ENCODE data around the gene RPL37. TPM values are rescaled to one million over a fixed set of nuclear protein-coding genes. Genes with fewer than 3 reads are reported as not detected.
"Not testable (repeated sequence)": the region's sequence is repeated elsewhere in the genome, so short reads cannot be mapped to it uniquely, and the experiment has no call there.

The RPL37 gene
- total RNA-seq = 1,544 and 2,625 TPM in 2 replicates

DNA sequence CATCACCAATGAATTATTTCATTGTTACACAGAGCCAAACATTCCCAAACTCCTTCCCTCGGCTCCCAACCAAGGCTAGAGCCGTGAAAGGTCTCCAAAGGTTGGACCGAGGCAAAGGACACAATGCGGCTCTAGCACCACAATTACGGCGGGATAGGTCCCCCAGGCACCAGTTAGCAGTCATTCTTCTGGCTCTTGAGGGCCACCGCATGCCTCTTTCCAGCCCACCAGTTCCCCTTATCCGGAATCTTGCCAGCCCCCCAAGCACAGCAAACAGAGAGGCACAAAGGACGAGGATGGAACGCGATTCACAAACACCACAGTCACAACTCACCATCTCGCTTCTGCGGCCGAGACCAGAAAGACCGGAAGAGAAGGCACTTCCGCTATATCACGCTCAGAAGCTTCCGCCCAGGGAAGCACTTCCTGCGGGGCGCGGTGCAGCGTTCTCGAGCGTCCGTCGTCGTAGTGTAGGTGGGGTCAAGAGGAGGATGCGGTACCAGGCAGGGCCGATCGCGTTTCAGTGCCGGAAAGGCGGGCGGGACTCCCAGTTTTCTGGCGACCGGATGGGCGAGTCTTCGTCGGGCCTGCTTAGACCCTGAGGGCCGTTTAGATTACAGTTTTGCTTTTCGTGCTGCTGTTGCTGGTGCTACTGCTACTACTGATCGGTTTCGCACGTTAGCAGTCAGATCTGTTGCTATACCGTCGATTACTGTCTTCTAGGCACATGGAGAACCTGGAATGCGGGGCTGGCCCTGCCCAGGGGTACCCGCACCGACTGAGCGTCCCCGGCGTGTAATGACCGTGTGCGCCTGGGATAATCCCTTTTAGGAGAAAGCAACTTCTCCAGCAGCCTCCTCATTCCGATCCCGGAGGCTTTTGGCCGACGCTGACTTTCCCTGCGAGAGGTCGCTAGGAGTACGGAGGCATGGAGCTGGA lies at the start of gene RPL37:
TSS of gene RPL37 (minus strand) at position 374 of the 939 bp plus-strand sequence. CDS start at position 337, 37 bp downstream.
- peak; percentile 88 for DNase-seq (ENCODE audit: low read depth, low spot score)

DNA sequence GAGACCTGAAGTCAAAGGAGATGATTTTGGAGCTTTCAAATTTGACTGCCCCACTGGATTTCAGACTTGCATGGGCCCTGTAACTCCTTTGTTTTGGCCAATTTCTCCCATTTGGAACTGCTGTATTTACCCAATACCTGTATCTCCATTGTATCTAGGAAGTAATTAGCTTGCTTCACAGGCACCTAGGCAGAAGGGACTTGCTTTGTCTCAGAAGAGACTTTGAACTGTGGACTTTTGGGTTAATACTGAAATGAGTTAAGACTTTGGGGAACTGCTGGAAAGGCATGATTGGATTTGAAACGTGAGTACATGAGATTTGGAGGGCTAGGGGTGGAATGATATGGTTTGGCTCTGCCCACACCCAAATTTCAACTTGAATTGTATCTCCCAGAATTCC lies 48.0 kb upstream of the RPL37 start:
- DNase-seq (ENCODE audit: low read depth, low spot score) = not testable (repeated sequence)

DNA sequence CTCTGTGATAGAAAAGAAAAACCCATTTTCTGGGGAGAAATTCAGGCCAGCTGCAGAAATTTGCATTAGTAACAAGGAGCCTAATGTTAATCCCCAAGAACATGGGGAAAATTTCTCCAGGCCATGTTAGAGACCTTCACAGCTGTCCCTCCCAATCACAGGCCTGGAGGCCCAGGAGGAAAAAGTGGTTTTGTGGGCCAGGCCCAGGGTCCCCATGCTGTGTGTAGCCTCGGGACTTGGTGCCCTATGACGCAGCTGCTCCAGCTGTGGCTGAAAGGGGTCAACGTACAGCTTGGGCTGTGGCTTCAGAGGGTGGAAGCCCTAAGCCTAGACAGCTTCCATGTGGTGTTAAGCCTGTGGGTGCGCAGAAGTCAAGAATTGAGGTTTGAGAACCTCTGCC lies 47.3 kb upstream of the RPL37 start:
- DNase-seq (ENCODE audit: low read depth, low spot score) = no peak

DNA sequence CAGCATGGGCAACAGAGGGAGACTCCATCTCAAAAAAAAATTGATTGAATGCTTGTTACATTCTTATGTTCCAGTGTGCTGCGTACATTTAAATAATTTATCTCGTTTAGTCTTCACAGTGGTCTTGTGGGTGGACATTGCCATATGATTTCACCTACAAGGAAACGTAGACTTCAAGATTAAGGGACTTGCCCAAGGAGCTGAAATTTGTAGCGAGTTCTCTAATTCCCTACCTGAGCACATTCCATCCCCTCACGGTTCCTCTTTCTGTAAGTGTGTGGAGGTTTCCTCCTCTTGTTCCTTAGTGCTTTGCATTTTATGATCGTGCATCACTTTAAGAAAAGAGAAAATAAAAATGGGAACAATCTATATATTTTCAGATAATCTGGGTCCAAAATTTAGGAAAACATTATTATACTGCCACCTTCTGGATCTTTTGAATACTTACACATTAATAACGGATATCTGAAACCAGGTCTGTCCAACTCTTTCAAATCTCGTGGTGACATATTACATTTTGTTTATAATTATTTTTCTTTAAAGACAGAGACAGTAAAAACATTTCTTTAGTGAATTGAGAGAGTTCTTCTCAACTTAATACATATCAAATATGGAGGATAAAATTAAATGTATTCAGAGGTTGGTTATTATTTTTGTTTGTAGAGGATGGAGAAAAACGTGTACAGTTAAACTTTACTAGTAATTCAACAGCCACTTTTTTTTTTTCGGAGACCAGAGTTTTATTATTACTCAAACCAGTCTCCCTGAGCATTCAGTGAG lies 44.3 kb upstream of the RPL37 start:
- DNase-seq (ENCODE audit: low read depth, low spot score) = no peak

DNA sequence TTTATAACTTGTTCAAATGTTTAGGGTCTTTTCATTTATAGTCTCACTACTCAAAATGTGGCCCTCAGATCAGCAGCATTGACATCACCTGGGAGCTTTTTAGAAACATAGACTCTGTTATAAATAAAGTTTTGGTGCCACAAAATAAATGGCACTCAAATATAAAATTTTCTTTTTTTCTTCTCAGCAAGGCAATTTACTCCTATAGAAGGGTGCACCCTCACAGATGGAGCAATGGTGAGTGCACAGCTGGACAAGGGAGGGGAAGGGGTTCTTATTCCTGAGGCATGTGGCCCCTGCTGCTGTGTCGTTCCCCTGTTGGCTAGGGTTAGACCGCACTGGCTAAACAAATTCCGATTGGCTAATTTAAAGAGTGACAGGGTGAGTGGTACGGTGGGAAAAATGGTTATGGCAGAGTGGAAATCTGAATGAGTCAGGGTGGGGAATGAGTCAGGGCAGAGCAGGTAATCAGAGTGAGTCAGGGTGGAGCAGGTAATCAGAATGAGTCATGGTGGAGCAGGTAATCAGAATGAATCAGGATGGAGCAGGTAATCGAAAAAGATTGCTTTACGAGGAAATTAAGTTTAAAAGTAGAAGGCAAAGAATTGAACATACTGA lies 42.5 kb upstream of the RPL37 start:
- no peak for DNase-seq (ENCODE audit: low read depth, low spot score)

DNA sequence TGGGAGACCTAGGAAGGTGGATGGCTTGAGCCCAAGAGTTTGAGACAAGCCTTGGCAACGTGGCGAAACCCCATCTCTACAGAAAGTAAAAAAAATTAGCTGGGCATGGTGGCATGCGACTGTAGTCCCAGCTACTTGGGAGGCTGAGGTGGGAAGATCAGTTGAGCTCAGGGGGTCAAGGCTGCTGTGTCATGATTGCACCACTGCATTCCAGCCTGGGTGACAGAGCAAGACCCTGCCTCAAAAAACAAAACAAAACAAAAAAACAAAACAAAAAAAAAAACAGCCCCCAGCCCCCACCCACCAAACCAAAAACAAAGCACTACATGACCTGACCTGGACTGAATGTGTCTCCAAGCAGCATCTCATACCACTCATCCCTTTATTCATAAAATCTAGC lies 40.9 kb upstream of the RPL37 start:
- DNase-seq (ENCODE audit: low read depth, low spot score) = no peak

DNA sequence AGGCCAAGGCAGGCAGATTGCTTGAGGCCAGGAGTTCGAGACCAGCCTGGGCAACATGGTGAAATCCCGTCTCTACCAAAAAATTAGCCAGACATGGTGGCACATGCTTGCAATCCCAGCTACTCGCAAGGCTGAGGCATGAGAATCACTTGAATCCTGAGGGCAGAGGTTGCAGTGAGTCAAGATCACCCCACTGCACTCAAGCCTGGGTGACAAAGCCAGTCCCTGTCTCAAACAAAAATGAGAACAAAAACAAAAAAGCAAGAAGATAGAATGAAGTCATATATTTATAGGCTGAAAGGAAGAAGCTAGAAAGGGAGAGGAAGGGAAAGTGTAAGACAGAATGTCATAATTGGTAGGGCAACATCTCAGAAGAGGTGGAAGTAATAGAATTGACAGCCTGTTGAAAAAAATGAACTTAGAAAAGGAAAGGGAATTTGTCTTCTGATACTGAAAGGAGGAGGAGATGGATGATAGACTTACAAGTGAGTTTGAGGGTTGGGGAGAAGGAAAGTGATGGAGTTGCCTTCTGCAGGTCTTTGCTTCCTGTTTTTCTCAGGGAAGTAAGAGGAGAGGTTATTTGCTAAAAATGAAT lies 38.4 kb upstream of the RPL37 start:
- DNase-seq (ENCODE audit: low read depth, low spot score) = no peak

DNA sequence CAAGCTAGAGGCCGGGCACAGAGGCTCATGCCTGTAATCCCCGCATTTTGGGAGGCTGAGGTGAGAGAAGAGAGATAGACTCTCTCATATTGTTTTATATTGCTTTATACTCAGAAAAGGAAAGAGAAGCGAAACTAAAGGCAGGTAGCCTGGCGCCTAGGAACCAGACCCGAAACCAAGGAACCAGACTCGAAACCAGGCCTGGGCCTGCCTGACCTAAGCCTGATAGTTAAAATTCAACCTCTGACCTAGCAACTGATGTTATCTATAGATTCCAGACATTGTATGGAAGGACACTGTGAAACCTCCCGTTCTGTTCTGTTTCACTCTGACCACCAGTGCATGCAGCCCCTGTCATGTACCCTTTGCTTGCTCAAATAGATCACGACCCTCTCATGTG lies 37.2 kb upstream of the RPL37 start:
- DNase-seq (ENCODE audit: low read depth, low spot score) = not testable (repeated sequence)

DNA sequence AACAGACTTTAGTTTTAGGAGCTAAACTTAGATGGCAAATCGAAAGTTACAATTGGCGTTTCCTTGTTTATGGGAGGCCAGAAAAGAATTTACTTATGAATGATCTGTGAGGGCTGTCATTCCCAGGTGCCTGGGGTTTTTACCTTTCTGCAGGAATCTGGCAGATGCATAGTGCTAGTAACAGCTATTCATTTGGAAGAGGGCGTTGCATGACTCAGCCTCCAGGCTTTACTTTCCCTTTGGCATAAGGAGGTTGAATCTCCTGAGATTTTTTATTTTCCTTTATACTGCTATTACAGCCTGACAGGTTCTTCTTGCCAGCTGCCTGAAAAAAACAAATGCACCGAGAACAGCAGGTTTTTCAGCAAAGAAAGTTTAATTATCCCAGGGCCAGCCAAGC lies 36.2 kb upstream of the RPL37 start:
- DNase-seq (ENCODE audit: low read depth, low spot score) = no peak

DNA sequence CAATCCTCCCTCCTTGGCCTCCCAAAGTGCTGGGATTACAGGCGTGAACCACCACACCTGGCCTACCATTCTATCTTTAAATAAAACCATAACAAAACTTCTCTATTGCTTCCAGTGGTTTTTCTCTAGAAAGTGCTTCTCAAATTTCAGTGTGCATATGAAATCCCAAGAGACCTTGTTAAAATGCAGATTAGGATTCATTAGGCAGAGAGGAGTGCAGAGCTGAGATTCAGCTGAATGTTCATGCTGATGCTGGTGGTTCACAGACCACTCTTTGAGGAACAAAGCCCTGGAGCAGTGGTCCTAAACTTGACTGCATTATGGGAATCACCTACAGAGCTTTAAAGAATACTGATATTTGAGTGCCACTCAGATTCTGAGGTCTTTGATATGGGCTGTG lies 34.4 kb upstream of the RPL37 start:
- DNase-seq (ENCODE audit: low read depth, low spot score) = no peak

DNA sequence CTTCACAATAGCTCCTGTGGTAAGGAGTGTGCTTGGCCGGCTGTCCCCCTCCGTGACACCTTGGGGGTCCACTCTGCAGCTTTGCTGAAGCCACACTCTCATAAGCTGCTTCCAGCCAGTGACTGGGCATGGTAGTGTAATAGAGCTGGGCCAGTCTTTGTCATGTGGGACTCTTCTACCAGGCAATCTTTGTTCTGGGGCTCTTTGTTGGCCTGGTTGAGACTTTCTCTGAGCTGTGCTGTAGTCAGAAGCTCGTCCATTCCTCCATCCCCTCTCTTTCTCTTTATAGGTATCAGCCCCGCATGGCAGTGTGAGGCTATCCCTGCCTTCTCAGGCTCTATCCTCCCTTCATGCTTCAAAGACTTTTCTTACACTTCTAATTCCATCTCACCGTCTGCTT lies 31.8 kb upstream of the RPL37 start:
- DNase-seq (ENCODE audit: low read depth, low spot score) = no peak

DNA sequence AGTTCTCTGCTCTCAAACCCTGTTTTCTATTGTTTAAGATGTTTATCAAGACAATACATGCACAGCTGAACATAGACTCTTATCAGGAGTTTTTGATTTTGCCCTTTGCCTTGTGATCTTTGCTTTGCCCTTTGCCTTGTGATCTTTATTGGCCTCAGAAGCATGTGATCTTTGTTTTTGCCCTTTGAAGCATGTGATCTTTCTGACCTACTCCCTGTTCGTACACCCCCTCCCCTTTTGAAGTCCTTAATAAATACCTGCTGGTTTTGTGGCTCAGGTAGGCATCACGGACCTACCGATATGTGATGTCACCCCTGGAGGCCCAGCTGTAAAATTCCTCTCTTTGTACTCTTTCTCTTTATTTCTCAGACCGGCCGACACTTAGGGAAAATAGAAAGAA lies 30.0 kb upstream of the RPL37 start:
- DNase-seq (ENCODE audit: low read depth, low spot score) = not testable (repeated sequence)

DNA sequence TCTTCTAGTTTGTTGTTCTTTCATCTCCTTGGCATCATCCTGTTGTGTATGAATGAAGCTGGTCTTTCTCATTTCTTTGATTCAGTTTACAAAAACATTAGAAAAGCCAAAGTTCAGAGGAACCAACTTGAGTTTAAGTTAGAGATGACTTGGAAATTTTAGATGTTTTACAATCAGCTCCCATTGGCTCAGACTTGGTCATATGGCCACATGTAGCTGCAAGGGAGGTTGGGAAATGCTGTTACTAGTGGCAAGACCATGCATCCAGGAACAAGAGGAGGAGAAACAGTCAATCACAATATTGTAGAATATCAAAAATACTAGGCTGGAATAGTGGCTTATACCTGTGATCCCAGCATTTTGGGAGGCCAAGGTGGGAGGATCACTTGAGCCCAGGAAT lies 25.7 kb upstream of the RPL37 start:
- DNase-seq (ENCODE audit: low read depth, low spot score) = no peak

DNA sequence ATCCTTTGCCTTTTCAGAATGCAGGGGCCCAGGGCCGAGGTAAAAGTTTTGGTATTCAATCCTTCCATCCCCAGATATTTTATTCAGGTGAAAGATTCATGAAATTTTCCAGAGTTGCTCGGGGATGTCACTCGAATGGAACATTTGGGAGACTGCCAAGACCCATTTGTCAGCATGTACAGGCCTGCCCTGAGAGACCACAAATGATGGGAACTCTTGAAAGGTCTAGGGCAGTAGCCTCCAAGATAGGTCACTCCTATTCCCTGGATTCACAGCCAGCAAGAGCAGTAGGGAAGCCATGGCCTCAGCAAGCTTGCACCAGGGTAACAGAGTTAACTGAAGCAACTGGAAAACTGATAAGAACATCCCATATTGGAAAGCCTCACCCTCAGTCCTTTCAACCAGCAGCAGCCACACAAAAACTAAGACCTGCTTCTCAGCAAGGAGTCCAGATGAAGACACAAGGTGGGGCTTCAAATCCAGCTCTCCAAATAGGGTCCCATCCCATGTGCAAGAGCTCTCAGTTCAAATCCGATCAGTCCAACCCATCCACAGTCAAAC lies 18.7 kb upstream of the RPL37 start:
- no peak for DNase-seq (ENCODE audit: low read depth, low spot score)

DNA sequence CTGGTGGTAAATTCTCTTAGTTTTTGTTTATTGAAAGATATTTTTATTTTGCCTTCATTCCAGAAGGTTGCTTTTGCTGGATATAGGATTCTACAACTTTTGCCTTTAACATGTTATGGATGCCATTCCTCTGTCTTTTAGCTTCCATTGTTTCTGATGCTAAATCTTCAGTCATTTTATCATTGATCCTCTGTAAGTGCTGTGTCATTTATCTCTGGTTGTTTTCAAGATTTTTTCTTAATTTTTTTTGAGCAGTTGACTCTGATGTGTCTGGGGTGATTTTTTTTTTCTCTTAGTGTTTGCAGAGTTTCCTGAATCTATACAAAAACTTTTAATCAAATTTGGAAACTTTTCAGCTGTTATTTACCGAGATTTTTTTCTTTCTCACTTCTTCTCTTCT lies 12.5 kb upstream of the RPL37 start:
- DNase-seq (ENCODE audit: low read depth, low spot score) = no peak

DNA sequence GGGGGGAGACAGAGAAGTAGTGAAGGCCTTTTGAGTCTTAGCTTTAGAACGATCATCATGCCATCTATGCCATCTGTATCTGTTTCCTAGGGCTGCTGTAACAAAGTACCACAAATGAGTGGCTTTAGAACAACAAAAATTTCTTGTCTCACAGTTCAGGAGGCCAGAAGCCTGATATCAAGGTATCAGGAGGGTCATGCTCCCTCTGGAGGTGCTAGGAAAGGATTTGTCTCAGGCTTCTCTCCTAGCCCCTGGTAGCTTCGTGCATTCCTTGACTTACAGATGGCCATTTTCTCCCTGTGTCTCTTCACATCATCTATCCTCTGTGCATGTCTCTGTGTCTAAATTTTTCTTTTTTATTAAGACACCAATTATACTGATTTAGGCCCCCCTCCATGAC lies 11.3 kb upstream of the RPL37 start:
- DNase-seq (ENCODE audit: low read depth, low spot score) = no peak

DNA sequence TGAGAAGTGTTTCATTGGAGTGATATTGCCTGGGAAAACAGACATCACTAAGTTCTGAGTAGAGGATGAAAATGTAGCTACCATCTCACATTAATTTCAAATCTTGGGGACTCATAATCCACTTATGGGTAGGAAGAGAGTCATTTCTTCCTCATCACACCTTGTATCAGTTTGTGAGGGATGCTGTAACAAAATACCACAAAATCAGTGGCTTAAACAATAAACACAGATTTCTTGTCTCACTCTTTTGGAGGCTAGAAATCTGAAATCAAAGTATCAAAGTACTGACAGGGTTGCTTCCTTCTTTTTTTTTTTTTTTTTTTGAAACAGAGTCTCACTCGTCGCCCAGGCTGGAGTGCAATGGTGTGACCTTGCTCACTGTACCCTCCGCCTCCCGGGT lies 9.5 kb upstream of the RPL37 start:
- DNase-seq (ENCODE audit: low read depth, low spot score) = no peak

DNA sequence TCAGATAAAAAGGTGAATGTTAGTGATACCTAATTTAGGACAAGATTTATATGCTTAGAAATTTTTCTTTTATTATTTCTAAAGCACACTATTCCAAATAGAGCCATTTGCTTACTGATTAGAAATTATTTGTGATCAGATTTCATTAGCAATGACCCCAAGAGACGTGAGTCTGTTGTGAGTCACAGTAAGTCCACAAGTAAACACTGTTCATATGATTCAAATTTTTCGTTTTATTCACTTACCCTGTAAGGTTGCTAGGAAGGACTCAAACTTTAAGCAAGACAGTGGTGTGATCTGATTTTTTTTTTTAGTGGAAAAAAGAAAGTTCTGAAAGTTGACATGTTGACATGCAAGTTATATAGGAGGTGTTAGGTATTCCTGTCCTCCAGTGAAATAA lies 7.3 kb upstream of the RPL37 start:
- DNase-seq (ENCODE audit: low read depth, low spot score) = peak; percentile 8

DNA sequence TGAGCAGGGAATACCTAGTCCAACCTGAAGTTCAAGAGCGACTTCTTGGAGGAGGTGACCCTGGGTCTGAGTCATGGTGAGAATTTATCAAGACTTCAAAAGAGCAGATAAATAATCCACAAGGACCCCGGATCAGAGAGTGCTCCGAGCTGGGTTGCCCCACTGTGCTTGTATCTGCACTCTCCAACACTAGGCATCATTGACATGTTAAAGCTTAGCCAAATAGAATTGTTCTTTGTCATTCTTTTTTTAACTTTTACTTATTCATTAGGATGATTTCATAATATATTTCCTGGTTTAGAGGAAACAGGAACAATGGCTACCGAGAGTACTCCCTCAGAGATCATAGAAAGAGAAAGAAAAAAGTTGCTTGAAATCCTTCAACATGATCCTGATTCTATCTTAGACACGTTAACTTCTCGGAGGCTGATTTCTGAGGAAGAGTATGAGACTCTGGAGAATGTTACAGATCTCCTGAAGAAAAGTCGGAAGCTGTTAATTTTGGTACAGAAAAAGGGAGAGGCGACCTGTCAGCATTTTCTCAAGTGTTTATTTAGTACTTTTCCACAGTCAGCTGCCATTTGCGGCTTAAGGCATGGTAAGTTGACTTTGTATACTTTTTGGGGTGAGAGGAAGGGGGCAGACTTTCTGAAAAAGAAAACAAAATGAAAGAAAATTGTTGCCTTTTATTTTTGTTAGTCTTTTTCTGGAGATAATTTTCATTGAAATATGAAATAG lies 6.2 kb upstream of the RPL37 start, which contains the start of gene CARD6:
TSS of gene CARD6 (plus strand) at position 300 of the 738 bp plus-strand sequence. CDS start at position 316, 16 bp downstream.
- peak; percentile 24 for DNase-seq (ENCODE audit: low read depth, low spot score)

DNA sequence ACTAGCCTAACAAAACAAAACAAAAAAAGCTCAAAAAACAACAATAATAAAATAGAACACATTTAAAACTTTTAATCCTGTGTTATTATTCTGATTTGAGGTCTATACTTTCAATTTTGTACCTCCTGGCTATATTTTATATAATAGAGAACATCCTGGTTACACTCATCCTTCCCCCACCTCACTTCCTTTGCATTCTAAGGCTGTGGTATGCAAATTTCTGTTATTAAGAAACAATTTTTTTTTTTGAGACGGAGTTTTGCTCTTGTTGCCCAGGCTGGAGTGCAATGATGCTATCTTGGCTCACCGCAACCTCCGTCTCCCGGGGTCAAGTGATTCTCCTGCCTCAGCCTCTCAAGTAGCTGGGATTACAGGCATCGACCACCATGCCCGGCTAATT lies 3.1 kb upstream of the RPL37 start:
- no peak for DNase-seq (ENCODE audit: low read depth, low spot score)

Data from pulmonary artery endothelial cell (primary cell).